M059J (cell line): ENCODE measurements around the gene MAPK8. TPM values are rescaled to one million over a fixed set of nuclear protein-coding genes. Genes with fewer than 3 reads are reported as not detected.
"Not testable (repeated sequence)": the region's sequence is repeated elsewhere in the genome, so short reads cannot be mapped to it uniquely, and the experiment has no call there.

Experiments
- DNase-seq: peaks from one replicate; pipeline ENCODE4 v3.0.0-alpha.2; 2012; ENCODE audit warnings: low read depth
- total RNA-seq: library from RNA; depleted of rRNA; stranded (reverse); fragments of >200 nt; shearing (Covaris generic); gene quantifications from 2 replicates; pipeline ENCODE4 v1.2.3, GENCODE V29; 2014

The MAPK8 gene
- total RNA-seq, 1 experiment from 2014 or later = 149 TPM

- peak; percentile 57 for DNase-seq
These were observed 27.4 kb downstream of the MAPK8 start for GRCh38 chr10:48333856-48334255.

DNA sequence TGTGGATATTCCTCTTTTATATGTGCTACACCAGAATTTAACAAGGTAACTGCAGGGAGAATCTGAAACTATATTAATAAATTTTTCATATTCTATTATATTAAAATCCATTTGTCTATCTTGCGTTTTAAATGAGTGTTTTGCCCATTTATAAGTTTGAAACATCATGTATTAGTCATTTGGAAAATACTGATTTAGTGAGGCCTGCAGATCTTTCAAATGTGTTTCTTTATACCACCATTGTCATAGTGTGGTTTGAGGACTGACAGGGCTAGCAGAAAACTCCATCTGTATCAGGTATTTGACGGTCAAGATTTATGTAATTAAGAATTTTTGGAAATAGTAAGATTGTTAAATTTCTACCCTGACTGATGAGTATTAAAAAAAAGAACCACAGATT lies 29.3 kb downstream of the MAPK8 start:
- DNase-seq = no peak

GRCh38 chr10:48336978-48337599 lies 30.6 kb downstream of the MAPK8 start:
- DNase-seq = no peak

- no peak for DNase-seq
These were observed 34.3 kb downstream of the MAPK8 start for GRCh38 chr10:48340734-48341133.

- DNase-seq = no peak
These were observed 36.6 kb downstream of the MAPK8 start for GRCh38 chr10:48343106-48343505.

DNA sequence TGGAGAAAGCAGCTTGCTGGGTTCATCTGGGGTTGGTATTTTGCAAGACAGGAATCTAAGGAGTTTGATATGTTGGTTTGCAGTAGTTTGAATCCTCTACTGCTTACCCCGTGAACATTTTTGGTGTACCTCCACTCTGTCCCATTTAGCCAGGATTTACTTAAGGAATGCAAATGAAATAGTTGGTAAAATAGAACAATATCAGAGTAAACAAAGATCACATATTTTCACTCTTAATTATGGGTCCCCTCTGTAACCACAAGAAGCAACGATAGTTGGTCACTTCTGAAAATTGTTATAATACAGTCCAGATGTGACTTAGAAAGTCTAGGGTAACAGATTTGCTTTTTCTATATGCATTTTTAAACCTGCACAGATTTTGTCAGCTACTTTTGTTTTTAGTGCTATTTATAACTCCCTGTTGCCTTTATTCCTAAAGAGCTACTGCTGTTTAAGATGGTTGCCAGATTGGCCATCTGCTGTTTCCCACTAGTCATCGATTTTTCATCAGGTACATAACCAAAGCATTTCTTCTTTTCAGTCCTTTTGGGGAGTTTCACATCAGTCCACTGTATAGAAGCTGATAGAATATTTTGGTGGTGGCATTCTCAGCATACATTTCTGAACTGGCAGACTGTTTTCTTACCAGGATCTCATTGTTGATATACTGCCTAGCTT lies 37.6 kb downstream of the MAPK8 start:
- peak; percentile 8 for DNase-seq

DNA sequence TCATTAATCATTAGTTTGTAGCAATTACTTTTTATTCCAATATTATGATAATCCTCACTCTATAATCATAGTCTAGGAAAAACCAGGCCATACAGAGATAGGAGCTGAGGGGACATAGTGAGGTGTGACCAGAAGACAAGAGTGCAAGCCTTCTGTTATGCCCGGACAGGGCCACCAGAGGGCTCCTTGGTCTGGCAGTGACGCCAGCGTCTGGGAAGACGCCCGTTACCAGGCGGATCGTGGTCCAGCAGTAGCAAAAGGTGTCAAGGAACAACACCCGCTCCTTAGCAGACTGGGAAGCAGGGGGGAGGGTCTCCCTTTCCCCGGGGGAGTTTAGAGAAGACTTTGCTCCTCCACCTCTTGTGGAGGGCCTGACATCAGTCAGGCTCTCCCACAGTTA lies 39.8 kb downstream of the MAPK8 start:
- DNase-seq = not testable (repeated sequence)

DNA sequence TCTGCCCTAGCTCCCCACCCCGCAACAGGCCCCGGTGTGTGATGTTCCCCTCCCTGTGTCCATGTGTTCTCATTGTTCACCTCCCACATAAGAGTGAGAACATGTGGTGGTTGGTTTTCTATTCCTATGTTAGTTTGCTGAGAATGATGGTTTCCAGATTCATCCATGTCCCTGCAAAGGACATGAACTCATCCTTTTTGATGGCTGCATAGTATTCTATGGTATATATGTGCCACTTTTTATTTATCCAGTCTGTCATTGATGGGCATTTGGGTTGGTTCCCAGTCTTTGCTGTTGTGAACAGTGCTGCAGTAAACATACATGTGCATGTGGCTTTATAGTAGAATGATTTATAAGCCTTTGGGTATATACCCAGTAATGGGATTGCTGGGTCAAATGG lies 41.1 kb downstream of the MAPK8 start:
- not testable (repeated sequence) for DNase-seq

GRCh38 chr10:48347943-48348342 lies 41.5 kb downstream of the MAPK8 start:
- DNase-seq = not testable (repeated sequence)

- no peak for DNase-seq
These were observed 46.8 kb downstream of the MAPK8 start for GRCh38 chr10:48353246-48353645.

DNA sequence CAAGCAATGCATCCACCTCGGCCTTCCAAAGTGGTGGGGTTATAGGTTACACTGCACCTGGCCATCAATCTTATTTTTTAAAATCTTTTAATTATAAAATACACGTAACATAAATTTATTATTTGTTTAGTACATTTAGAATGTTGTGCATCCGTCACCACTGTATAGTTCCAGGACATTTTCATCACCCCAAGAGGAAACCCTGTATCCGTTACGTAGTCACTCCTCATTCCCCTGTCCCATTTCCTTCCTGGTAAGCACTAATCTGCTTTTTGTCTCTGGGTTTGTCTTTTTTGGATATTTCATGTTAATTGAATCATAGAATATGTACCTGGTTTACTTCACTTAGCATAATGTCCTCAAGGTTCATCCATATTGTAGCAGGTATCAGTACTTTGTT lies 51.2 kb downstream of the MAPK8 start:
- DNase-seq = no peak

DNA sequence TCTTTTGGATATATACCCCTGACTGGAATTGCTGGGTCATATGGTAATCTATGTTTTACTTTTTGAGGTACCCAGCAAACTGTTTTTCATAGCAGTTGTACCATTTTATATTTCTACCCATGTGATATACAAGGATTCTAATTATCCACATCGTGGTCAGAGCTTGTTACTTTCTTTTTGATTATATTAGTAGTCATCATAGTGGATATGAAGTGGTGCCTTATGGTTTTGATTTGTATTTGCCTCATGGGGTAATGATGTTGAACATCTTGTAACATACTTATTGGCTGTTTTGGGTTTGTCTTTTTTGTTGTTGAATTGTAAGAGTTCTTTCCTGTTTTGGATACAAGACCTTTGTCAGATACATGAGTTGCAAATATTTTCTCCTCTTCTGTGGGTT lies 51.7 kb downstream of the MAPK8 start:
- DNase-seq = no peak

DNA sequence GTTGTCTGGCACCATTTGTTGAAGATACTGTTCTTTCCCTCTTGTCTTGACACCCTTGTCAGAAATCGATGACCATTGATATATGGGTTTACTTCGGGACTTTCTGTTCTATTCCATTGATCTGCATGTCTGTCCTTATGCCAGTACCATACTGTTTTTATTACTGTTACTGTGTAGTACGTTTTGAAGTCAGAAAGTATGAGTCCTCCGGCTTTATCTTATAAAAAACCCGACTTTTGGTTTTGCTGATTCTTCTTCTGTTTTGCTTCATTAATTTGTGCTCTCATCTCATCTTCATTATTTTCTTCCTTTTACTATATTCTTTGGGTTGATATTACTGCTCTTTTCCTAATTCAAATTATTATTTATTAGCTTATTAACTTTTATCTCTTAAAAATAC lies 52.4 kb downstream of the MAPK8 start:
- DNase-seq = no peak

GRCh38 chr10:48361176-48361575 lies 54.7 kb downstream of the MAPK8 start:
- DNase-seq = no peak

- peak; percentile 79 for DNase-seq
These were observed 57.3 kb downstream of the MAPK8 start for GRCh38 chr10:48363617-48364355.

GRCh38 chr10:48364659-48365405 lies 58.4 kb downstream of the MAPK8 start:
- peak; percentile 67 for DNase-seq

GRCh38 chr10:48365668-48366067 lies 59.2 kb downstream of the MAPK8 start:
- peak; percentile 34 for DNase-seq

DNA sequence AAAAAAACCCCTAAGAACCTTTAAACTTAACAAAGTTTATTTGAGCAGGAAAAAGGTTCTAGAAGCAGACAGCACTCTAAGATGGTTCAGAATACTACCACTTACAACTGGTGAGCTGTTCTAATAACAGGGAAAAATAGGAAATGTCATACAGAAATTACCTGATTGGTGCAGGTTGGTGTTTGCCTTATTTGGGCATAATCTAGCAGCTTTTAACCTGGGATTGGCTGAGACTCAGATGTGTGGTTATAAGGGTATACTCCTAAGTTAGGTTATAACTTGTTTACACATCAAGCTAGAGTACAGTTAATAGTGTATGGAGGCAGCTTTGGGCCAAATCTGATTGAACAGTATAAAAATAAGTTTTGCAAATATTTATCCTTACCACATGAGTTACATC lies 59.8 kb downstream of the MAPK8 start:
- peak; percentile 43 for DNase-seq

- no peak for DNase-seq
These were observed 63.0 kb downstream of the MAPK8 start for GRCh38 chr10:48369501-48369900.

DNA sequence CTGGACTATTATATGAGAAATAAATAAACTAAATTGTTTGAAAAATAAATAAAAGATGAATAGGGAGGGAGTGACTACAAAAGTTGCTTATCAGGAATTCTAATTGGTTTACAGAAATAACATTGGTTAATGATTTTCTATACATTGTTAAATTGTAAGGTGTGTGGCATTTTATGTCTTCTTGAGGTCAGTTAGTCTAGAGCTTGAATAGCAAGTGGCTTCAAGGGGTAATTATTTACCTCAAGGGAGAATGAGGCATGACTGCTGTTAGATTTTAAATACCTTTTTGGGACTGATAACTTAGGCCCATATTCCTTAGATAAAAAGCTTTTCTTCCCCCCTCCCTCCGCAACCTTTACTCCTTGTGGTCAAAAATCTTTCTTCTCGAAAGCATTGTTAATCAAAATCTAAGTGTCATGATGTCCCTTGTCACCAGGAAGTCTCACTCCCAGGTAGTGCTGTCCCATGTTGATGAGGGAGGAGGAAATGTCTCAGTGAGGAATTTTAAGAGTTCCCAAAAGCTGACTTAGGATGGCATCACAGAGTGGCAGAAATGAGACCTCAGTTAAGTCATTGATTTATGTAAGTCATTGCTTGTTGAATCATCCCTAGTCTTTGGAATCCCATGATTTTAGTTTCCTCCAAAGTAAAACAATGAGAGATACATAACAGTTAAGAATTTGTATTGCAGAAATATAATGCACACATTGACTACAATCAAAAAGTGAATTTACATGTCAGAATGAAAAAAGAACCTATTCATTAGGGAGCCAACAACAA lies 71.5 kb downstream of the MAPK8 start:
- no peak for DNase-seq

DNA sequence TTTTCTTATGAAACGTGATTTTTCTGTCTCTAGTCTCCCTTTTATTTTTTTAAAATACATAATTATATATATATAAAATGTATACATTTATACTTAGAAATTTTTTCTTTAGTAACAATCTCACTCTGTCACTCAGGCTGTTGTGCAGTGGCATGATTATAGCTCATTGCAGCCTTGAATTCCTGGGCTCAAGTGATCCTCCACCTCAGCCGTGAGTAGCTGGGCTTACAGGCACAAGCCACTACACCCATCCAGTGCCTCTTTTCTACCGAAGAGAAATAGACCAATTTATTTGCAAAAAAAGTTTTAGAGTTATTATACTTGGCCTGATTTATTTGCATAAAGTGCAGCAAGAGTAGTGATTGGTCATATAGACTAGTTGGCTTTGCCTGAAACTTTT lies 72.2 kb downstream of the MAPK8 start:
- no peak for DNase-seq
